ENCODE data around the gene RAB44. TPM values are rescaled to one million over a fixed set of nuclear protein-coding genes. Genes with fewer than 3 reads are reported as not detected.

RAB44 gene
- polyA plus RNA-seq, 1 of the 3 experiments (the other 2 are of a cell fraction), result 0.12 TPM

GRCh38 chr6:36777801-36778200 is 80.2 kb downstream of the RAB44 start (continued):
- TF ChIP-seq REST (IDR thresholded peaks at IDR 0.05; ENCODE audit: low read depth, low read length) (no peak), GABPA (IDR thresholded peaks at IDR 0.05; ENCODE audit: low read depth) (no peak), NRF1 (IDR thresholded peaks at IDR 0.05; ENCODE audit: low read depth, low read length) (no peak), FOSL2 (IDR thresholded peaks at IDR 0.05; ENCODE audit: borderline replicate concordance, low read depth) (no peak), USF1 (IDR thresholded peaks at IDR 0.05; ENCODE audit: borderline replicate concordance, low read depth) (no peak), ELF1 (IDR thresholded peaks at IDR 0.05) (no peak), PBX3 (IDR thresholded peaks at IDR 0.05) (no peak), RAD21 (IDR thresholded peaks at IDR 0.05; ENCODE audit: low read length) (no peak), FOXM1 (IDR thresholded peaks at IDR 0.05; ENCODE audit: low read depth) (no peak)

GRCh38 chr6:36779227-36779626 is 81.6 kb downstream of the RAB44 start:
- ChIA-PET CTCF (interaction anchor here (1.1 to 8.7 kb wide), 6 partner anchors 13 to 95 kb away, joined by 3 to 52 read pairs (median 6); partner anchors contain the start of gene PPIL1), POLR2A (no interaction called here)
- TF ChIP-seq YY1 (IDR thresholded peaks at IDR 0.05; ENCODE audit: low read depth) (no peak), RCOR1 (IDR thresholded peaks at IDR 0.05; ENCODE audit: low read length) (no peak), TEAD4 (IDR thresholded peaks at IDR 0.05; ENCODE audit: borderline replicate concordance, insufficient read depth) (no peak), SMC3 (IDR thresholded peaks at IDR 0.05; ENCODE audit: low read depth, low read length) (no peak)
- no peak overlapping the region for H3K4me2 ChIP-seq
- no peaks in the 10 kb centered on the region for H3K36me3 ChIP-seq (replicated peaks in 1 of 2; ENCODE audit: control insufficient read depth in 1 of 2, insufficient read depth in 2 of 2, low read length in 1 of 2)
- H3K9ac ChIP-seq, result no peak overlapping the region
- no peak overlapping the region for H3K27ac ChIP-seq (ENCODE audit: low read depth in 2 of 2, low read length in 1 of 2)
- 0 out of 2 replicates have a peak, but pooled peaks cover 7% of the 10 kb centered on the region for H3K27me3 ChIP-seq (ENCODE audit: insufficient read depth)
- no peaks in the 10 kb centered on the region for H4K20me1 ChIP-seq (ENCODE audit: insufficient read depth)
- H3F3A ChIP-seq (replicated peaks; ENCODE audit: insufficient read depth), result no peaks in the 10 kb centered on the region
- H3K79me2 ChIP-seq (ENCODE audit: insufficient read depth), result no peaks in the 10 kb centered on the region
- no peaks in the 10 kb centered on the region for H3K9me3 ChIP-seq
- DNase-seq, result no peak
- 65% methylated on average over 5 of the region's 5 CpGs for WGBS (ENCODE audit: low lambda C conversion rate)
- H2AFZ ChIP-seq (ENCODE audit: low read depth), result no peak overlapping the region
- no peaks in the 10 kb centered on the region for H3K9me2 ChIP-seq
- H3K4me1 ChIP-seq (ENCODE audit: control insufficient read depth in 1 of 2, insufficient read depth in 2 of 2, low read depth in 1 of 2, low read length in 1 of 2), result peaks cover 0 to 4% of the 10 kb centered on the region in 2 experiments; a peak in 1 of 4 replicates
- H3K4me3 ChIP-seq (ENCODE audit: low read depth in 2 of 2, low read length in 1 of 2), result no peak overlapping the region

Measured in SK-N-SH (cell line).